ENCODE results near the gene DMD.
"Not testable (repeated sequence)": the region's sequence is repeated elsewhere in the genome, so short reads cannot be mapped to it uniquely, and the experiment has no call there.

DMD gene

GRCh38 chrX:31480696-31481095 lies 1730.7 kb downstream of the DMD start:
- Mint-ChIP-seq H3K4me3 (no peak overlapping the region), H3K36me3 (ENCODE audit: insufficient read depth) (no peaks in the 10 kb centered on the region), H3K27ac (no peak overlapping the region), H3K27me3 (no peaks in the 10 kb centered on the region), H3K4me1 (ENCODE audit: low read depth in 2 of 2) (no peaks in the 10 kb centered on the region), H3K9me3 (peaks cover 0 to 2% of the 10 kb centered on the region in 2 donors)
- DNase-seq = no peak
- ATAC-seq (replicated peaks) = no peak

GRCh38 chrX:31471229-31471628 lies 1740.1 kb downstream of the DMD start:
- Mint-ChIP-seq H3K4me1 (ENCODE audit: low read depth in 2 of 2) (no peaks in the 10 kb centered on the region), H3K9me3 (peaks cover 0 to 3% of the 10 kb centered on the region in 2 donors), H3K27ac (no peak overlapping the region), H3K27me3 (no peaks in the 10 kb centered on the region), H3K36me3 (ENCODE audit: insufficient read depth) (no peaks in the 10 kb centered on the region), H3K4me3 (no peak overlapping the region)
- no peak for ATAC-seq (replicated peaks)
- no peak for DNase-seq

GRCh38 chrX:31470753-31471152 lies 1740.6 kb downstream of the DMD start:
- H3K27me3 Mint-ChIP-seq; H3K4me1 Mint-ChIP-seq (ENCODE audit: low read depth in 2 of 2); DNase-seq; H3K4me3 Mint-ChIP-seq; H3K9me3 Mint-ChIP-seq; ATAC-seq (replicated peaks); H3K36me3 Mint-ChIP-seq (ENCODE audit: insufficient read depth); H3K27ac Mint-ChIP-seq: not testable (repeated sequence)

GRCh38 chrX:31464306-31464915 lies 1746.9 kb downstream of the DMD start:
- Mint-ChIP-seq H3K4me1 (ENCODE audit: low read depth in 2 of 2) (no peaks in the 10 kb centered on the region), H3K27ac (no peak overlapping the region), H3K9me3 (peaks cover 0 to 3% of the 10 kb centered on the region in 2 donors), H3K27me3 (no peaks in the 10 kb centered on the region), H3K4me3 (no peak overlapping the region), H3K36me3 (ENCODE audit: insufficient read depth) (no peaks in the 10 kb centered on the region)
- no peak for ATAC-seq (replicated peaks)
- DNase-seq = no peak

GRCh38 chrX:31461266-31461665 lies 1750.1 kb downstream of the DMD start:
- H3K27ac Mint-ChIP-seq = no peak overlapping the region
- DNase-seq (no peak), ATAC-seq (replicated peaks) (no peak)
- H3K4me1 Mint-ChIP-seq (ENCODE audit: low read depth in 2 of 2) = no peaks in the 10 kb centered on the region
- no peaks in the 10 kb centered on the region for H3K36me3 Mint-ChIP-seq (ENCODE audit: insufficient read depth)
- H3K9me3 Mint-ChIP-seq = no peaks in the 10 kb centered on the region
- H3K27me3 Mint-ChIP-seq = no peaks in the 10 kb centered on the region
- H3K4me3 Mint-ChIP-seq = no peak overlapping the region

- Mint-ChIP-seq H3K9me3 (no peaks in the 10 kb centered on the region), H3K4me1 (ENCODE audit: low read depth in 2 of 2) (no peaks in the 10 kb centered on the region), H3K4me3 (no peak overlapping the region), H3K36me3 (ENCODE audit: insufficient read depth) (no peaks in the 10 kb centered on the region), H3K27ac (no peak overlapping the region), H3K27me3 (no peaks in the 10 kb centered on the region)
- DNase-seq = no peak
- no peak for ATAC-seq (replicated peaks)
Observed at GRCh38 chrX:31459361-31459760, 1752.0 kb downstream of the DMD start.

- no peaks in the 10 kb centered on the region for H3K27me3 Mint-ChIP-seq
- H3K27ac Mint-ChIP-seq = no peak overlapping the region
- H3K36me3 Mint-ChIP-seq (ENCODE audit: insufficient read depth) = no peaks in the 10 kb centered on the region
- no peak for ATAC-seq (replicated peaks)
- H3K9me3 Mint-ChIP-seq = no peaks in the 10 kb centered on the region
- no peak for DNase-seq
- no peaks in the 10 kb centered on the region for H3K4me1 Mint-ChIP-seq (ENCODE audit: low read depth in 2 of 2)
- H3K4me3 Mint-ChIP-seq = no peak overlapping the region
Observed at GRCh38 chrX:31449965-31450364, 1761.4 kb downstream of the DMD start.

- ATAC-seq (replicated peaks) (no peak), DNase-seq (no peak)
- Mint-ChIP-seq H3K27ac (no peak overlapping the region), H3K4me1 (ENCODE audit: low read depth in 2 of 2) (no peaks in the 10 kb centered on the region), H3K4me3 (no peak overlapping the region), H3K9me3 (no peaks in the 10 kb centered on the region), H3K36me3 (ENCODE audit: insufficient read depth) (no peaks in the 10 kb centered on the region), H3K27me3 (no peaks in the 10 kb centered on the region)
Observed at GRCh38 chrX:31449081-31449480, 1762.3 kb downstream of the DMD start.

- Mint-ChIP-seq H3K4me1 (ENCODE audit: low read depth in 2 of 2) (no peaks in the 10 kb centered on the region), H3K4me3 (no peak overlapping the region), H3K9me3 (no peaks in the 10 kb centered on the region), H3K27me3 (no peaks in the 10 kb centered on the region), H3K27ac (no peak overlapping the region), H3K36me3 (ENCODE audit: insufficient read depth) (no peaks in the 10 kb centered on the region)
- DNase-seq (no peak), ATAC-seq (replicated peaks) (no peak)
Observed at GRCh38 chrX:31445542-31445941, 1765.8 kb downstream of the DMD start.

- Mint-ChIP-seq H3K36me3 (ENCODE audit: insufficient read depth) (no peaks in the 10 kb centered on the region), H3K27me3 (no peaks in the 10 kb centered on the region), H3K4me3 (no peak overlapping the region), H3K9me3 (no peaks in the 10 kb centered on the region), H3K4me1 (ENCODE audit: low read depth in 2 of 2) (no peaks in the 10 kb centered on the region), H3K27ac (no peak overlapping the region)
- DNase-seq (no peak), ATAC-seq (replicated peaks) (no peak)
Observed at GRCh38 chrX:31443654-31444053, 1767.7 kb downstream of the DMD start.

- Mint-ChIP-seq H3K9me3 (no peaks in the 10 kb centered on the region), H3K4me1 (ENCODE audit: low read depth in 2 of 2) (no peaks in the 10 kb centered on the region), H3K36me3 (ENCODE audit: insufficient read depth) (no peaks in the 10 kb centered on the region), H3K4me3 (no peak overlapping the region), H3K27ac (no peak overlapping the region), H3K27me3 (no peaks in the 10 kb centered on the region)
- no peak for ATAC-seq (replicated peaks)
- no peak for DNase-seq
Observed at GRCh38 chrX:31440546-31440945, 1770.8 kb downstream of the DMD start.

GRCh38 chrX:31436424-31436823 lies 1774.9 kb downstream of the DMD start:
- ATAC-seq (replicated peaks) (no peak), DNase-seq (no peak)
- H3K36me3 Mint-ChIP-seq (ENCODE audit: insufficient read depth) = no peaks in the 10 kb centered on the region
- no peaks in the 10 kb centered on the region for H3K9me3 Mint-ChIP-seq
- H3K27ac Mint-ChIP-seq = no peak overlapping the region
- no peaks in the 10 kb centered on the region for H3K4me1 Mint-ChIP-seq (ENCODE audit: low read depth in 2 of 2)
- no peaks in the 10 kb centered on the region for H3K27me3 Mint-ChIP-seq
- no peak overlapping the region for H3K4me3 Mint-ChIP-seq

- H3K4me3 Mint-ChIP-seq = no peak overlapping the region
- H3K27ac Mint-ChIP-seq = no peak overlapping the region
- H3K4me1 Mint-ChIP-seq (ENCODE audit: low read depth in 2 of 2) = no peaks in the 10 kb centered on the region
- H3K27me3 Mint-ChIP-seq = no peaks in the 10 kb centered on the region
- no peaks in the 10 kb centered on the region for H3K36me3 Mint-ChIP-seq (ENCODE audit: insufficient read depth)
- H3K9me3 Mint-ChIP-seq = no peaks in the 10 kb centered on the region
- DNase-seq (no peak), ATAC-seq (replicated peaks) (no peak)
Observed at GRCh38 chrX:31435592-31435991, 1775.8 kb downstream of the DMD start.

GRCh38 chrX:31433856-31434255 lies 1777.5 kb downstream of the DMD start:
- no peak for ATAC-seq (replicated peaks)
- H3K36me3 Mint-ChIP-seq (ENCODE audit: insufficient read depth) = no peaks in the 10 kb centered on the region
- H3K9me3 Mint-ChIP-seq = no peaks in the 10 kb centered on the region
- no peaks in the 10 kb centered on the region for H3K4me1 Mint-ChIP-seq (ENCODE audit: low read depth in 2 of 2)
- no peak overlapping the region for H3K4me3 Mint-ChIP-seq
- H3K27ac Mint-ChIP-seq = no peak overlapping the region
- no peak for DNase-seq
- no peaks in the 10 kb centered on the region for H3K27me3 Mint-ChIP-seq

- H3K9me3 Mint-ChIP-seq = peaks cover 0 to 2% of the 10 kb centered on the region in 2 donors
- H3K36me3 Mint-ChIP-seq (ENCODE audit: insufficient read depth) = no peaks in the 10 kb centered on the region
- no peak overlapping the region for H3K4me3 Mint-ChIP-seq
- no peaks in the 10 kb centered on the region for H3K4me1 Mint-ChIP-seq (ENCODE audit: low read depth in 2 of 2)
- no peak for DNase-seq
- no peak for ATAC-seq (replicated peaks)
- no peaks in the 10 kb centered on the region for H3K27me3 Mint-ChIP-seq
- H3K27ac Mint-ChIP-seq = no peak overlapping the region
Observed at GRCh38 chrX:31429915-31430314, 1781.4 kb downstream of the DMD start.
